ENCODE data around the gene MCC.

MCC gene

DNA sequence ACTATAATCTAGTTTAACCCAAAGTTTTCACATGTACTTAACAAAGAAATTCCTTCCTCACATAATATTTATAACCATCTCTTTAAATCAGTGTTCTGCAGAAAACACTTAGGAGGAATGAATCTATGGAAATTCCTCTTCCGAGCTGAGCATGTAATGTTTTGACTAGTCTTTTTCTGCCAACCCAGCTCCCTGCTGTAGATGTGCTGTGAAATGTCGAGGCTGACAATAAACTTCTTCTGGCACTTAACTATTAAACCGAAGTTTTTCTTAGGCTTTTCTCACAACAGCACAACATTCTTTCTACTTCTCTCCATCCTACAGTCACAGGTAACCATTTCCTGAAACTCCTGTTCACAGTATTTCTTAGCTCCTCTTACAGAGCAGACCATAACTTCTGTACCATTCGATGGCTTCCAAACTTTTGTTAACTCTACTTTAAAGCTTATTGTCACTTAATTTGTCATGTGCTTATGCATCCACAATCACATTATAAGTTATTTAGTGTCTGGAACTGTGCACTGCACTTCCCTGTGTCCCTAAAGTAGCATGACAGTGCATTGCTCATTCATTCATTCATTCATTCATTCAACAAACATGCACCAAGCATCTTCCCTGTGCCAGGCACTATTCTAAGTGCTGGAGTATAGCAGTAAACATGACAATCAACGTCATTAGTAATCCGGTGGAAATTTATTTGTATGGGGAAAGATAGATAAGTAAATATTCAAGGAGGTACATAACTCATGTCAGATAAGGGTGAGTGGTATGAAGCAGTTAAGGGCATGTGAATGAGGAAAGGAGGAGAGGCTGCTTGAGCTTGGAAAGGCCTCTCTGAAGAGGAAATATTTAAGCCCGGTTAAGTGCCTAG is 108.1 kb downstream of the MCC start (continued):
- TF ChIP-seq, protein P1, sequence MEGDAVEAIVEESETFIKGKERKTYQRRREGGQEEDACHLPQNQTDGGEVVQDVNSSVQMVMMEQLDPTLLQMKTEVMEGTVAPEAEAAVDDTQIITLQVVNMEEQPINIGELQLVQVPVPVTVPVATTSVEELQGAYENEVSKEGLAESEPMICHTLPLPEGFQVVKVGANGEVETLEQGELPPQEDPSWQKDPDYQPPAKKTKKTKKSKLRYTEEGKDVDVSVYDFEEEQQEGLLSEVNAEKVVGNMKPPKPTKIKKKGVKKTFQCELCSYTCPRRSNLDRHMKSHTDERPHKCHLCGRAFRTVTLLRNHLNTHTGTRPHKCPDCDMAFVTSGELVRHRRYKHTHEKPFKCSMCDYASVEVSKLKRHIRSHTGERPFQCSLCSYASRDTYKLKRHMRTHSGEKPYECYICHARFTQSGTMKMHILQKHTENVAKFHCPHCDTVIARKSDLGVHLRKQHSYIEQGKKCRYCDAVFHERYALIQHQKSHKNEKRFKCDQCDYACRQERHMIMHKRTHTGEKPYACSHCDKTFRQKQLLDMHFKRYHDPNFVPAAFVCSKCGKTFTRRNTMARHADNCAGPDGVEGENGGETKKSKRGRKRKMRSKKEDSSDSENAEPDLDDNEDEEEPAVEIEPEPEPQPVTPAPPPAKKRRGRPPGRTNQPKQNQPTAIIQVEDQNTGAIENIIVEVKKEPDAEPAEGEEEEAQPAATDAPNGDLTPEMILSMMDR (tag by site-specific recombination; IDR thresholded peaks at IDR 0.05) = no peak
- TF ChIP-seq OSR2 (tag by site-specific recombination; IDR thresholded peaks at IDR 0.05) (no peak), ZNF510 (tag by site-specific recombination; IDR thresholded peaks at IDR 0.05; ENCODE audit: insufficient replicate concordance) (no peak), SALL2 (tag by site-specific recombination; IDR thresholded peaks at IDR 0.05; ENCODE audit: borderline replicate concordance) (no peak)

DNA sequence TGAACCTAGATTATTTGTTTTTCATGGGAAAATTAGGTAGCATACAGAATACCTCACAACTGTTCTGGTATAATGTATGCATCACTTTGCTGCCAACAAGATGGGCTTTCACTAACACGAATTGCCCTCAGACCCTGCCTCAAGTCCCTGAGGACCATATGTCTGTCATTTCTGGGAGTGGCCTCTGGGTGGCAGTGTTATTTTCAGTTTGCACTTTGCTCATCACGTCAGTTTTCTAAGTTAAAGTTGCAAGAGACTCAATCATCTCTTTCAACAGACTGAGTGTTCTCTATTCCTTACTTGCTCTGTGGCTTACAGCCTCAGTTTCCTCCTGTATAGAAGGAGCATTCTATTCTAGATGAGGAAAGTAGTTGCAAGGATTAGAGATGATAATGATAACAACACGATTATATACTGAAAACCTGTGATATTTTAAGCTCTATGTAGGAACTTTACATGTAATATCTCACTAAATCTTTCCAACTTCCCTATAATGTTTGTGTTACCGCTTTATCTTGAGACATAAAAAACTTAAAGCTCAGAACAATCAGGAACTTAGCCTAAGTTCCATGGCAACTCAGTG is 109.2 kb downstream of the MCC start:
- H3K27ac ChIP-seq (ENCODE audit: extremely low read depth, low read depth, low read length) = no peak overlapping the region
- ChIA-PET CTCF (interaction anchor here (0.6 to 4.3 kb wide), 36 partner anchors 10 to 1486 kb away, joined by 3 to 57 read pairs (median 5); partner anchors contain the start of genes MCC and YTHDC2), POLR2A (no interaction called here)
- H3K4me1 ChIP-seq (ENCODE audit: control insufficient read depth, insufficient read depth, low read length) = no peaks in the 10 kb centered on the region
- H3K4me3 ChIP-seq (ENCODE audit: low read depth, low read length) = no peak overlapping the region
- no peaks in the 10 kb centered on the region for H3K9me3 ChIP-seq (ENCODE audit: control insufficient read depth, insufficient read depth, low read depth, low read length)
- TF ChIP-seq, protein P1 (tag by site-specific recombination; IDR thresholded peaks at IDR 0.05) = 0 out of 2 replicates have a peak, but pooled peaks have one; percentile 28
- TF ChIP-seq ZNF10 (tag by site-specific recombination; IDR thresholded peaks at IDR 0.05) (no peak), ZNF2 (tag by site-specific recombination; IDR thresholded peaks at IDR 0.05) (0 out of 2 replicates have a peak, but pooled peaks have one; percentile 25), ZNF664 (tag by site-specific recombination; IDR thresholded peaks at IDR 0.05) (peak; percentile 91), ZNF654 (tag by site-specific recombination; IDR thresholded peaks at IDR 0.05; ENCODE audit: low read depth) (peak; percentile 58), ZNF157 (tag by site-specific recombination; IDR thresholded peaks at IDR 0.05) (no peak)
- TF ChIP-seq, protein P2, sequence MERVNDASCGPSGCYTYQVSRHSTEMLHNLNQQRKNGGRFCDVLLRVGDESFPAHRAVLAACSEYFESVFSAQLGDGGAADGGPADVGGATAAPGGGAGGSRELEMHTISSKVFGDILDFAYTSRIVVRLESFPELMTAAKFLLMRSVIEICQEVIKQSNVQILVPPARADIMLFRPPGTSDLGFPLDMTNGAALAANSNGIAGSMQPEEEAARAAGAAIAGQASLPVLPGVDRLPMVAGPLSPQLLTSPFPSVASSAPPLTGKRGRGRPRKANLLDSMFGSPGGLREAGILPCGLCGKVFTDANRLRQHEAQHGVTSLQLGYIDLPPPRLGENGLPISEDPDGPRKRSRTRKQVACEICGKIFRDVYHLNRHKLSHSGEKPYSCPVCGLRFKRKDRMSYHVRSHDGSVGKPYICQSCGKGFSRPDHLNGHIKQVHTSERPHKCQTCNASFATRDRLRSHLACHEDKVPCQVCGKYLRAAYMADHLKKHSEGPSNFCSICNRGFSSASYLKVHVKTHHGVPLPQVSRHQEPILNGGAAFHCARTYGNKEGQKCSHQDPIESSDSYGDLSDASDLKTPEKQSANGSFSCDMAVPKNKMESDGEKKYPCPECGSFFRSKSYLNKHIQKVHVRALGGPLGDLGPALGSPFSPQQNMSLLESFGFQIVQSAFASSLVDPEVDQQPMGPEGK (tag by site-specific recombination; IDR thresholded peaks at IDR 0.05) = no peak
- TF ChIP-seq, protein P3, sequence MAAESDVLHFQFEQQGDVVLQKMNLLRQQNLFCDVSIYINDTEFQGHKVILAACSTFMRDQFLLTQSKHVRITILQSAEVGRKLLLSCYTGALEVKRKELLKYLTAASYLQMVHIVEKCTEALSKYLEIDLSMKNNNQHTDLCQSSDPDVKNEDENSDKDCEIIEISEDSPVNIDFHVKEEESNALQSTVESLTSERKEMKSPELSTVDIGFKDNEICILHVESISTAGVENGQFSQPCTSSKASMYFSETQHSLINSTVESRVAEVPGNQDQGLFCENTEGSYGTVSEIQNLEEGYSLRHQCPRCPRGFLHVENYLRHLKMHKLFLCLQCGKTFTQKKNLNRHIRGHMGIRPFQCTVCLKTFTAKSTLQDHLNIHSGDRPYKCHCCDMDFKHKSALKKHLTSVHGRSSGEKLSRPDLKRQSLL (tag by site-specific recombination; IDR thresholded peaks at IDR 0.05) = peak; percentile 55; the same call in 1 of the 2 replicates
- H3K36me3 ChIP-seq (ENCODE audit: control insufficient read depth in 2 of 2, insufficient read depth in 1 of 2, low read length in 2 of 2) = no peaks in the 10 kb centered on the region

DNA sequence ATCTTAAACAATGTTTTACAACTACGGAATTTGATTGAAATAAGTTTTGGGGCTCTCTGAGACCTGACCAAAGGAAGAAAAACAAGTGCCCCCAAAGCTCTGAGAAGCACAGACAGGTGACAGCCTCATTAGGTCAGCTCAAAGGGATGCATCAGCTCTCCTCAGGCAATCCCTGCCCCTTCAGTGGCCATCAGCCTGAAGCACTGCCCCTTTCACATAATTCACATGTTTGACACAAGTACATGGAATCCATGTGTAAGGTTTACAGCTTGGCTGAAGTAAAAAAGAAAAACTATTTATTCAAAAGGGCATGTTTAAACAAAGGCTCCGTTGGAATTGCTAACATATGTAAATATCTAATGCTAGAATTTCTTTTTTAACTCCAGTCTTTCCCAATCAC is 109.7 kb downstream of the MCC start:
- no peaks in the 10 kb centered on the region for H3K9me3 ChIP-seq (ENCODE audit: control insufficient read depth, insufficient read depth, low read depth, low read length)
- CTCF ChIA-PET = interaction anchor here (0.6 to 4.3 kb wide), 12 partner anchors 11 to 382 kb away, joined by 3 to 57 read pairs (median 6); partner anchors contain the start of gene YTHDC2
- POLR2A ChIA-PET = no interaction called here
- no peak overlapping the region for H3K27ac ChIP-seq (ENCODE audit: extremely low read depth, low read depth, low read length)
- H3K4me3 ChIP-seq (ENCODE audit: low read depth, low read length) = no peak overlapping the region
- no peaks in the 10 kb centered on the region for H3K36me3 ChIP-seq (ENCODE audit: control insufficient read depth in 2 of 2, insufficient read depth in 1 of 2, low read length in 2 of 2)
- no peaks in the 10 kb centered on the region for H3K4me1 ChIP-seq (ENCODE audit: control insufficient read depth, insufficient read depth, low read length)
- TF ChIP-seq ZNF169 (tag by site-specific recombination; IDR thresholded peaks at IDR 0.05) (no peak), ZNF391 (tag by site-specific recombination; IDR thresholded peaks at IDR 0.05; ENCODE audit: borderline replicate concordance, low read depth) (no peak), ZNF654 (tag by site-specific recombination; IDR thresholded peaks at IDR 0.05; ENCODE audit: low read depth) (no peak), ZNF529 (tag by site-specific recombination; IDR thresholded peaks at IDR 0.05; ENCODE audit: insufficient replicate concordance) (no peak), ZNF266 (tag by site-specific recombination; IDR thresholded peaks at IDR 0.05; ENCODE audit: low read depth) (no peak), ZNF791 (tag by site-specific recombination; IDR thresholded peaks at IDR 0.05) (no peak)
- TF ChIP-seq, protein P4, sequence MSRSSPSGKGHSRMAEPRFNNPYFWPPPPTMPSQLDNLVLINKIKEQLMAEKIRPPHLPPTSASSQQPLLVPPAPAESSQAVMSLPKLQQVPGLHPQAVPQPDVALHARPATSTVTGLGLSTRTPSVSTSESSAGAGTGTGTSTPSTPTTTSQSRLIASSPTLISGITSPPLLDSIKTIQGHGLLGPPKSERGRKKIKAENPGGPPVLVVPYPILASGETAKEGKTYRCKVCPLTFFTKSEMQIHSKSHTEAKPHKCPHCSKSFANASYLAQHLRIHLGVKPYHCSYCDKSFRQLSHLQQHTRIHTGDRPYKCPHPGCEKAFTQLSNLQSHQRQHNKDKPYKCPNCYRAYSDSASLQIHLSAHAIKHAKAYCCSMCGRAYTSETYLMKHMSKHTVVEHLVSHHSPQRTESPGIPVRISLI (tag by site-specific recombination; IDR thresholded peaks at IDR 0.05) = no peak
- TF ChIP-seq, protein P5, sequence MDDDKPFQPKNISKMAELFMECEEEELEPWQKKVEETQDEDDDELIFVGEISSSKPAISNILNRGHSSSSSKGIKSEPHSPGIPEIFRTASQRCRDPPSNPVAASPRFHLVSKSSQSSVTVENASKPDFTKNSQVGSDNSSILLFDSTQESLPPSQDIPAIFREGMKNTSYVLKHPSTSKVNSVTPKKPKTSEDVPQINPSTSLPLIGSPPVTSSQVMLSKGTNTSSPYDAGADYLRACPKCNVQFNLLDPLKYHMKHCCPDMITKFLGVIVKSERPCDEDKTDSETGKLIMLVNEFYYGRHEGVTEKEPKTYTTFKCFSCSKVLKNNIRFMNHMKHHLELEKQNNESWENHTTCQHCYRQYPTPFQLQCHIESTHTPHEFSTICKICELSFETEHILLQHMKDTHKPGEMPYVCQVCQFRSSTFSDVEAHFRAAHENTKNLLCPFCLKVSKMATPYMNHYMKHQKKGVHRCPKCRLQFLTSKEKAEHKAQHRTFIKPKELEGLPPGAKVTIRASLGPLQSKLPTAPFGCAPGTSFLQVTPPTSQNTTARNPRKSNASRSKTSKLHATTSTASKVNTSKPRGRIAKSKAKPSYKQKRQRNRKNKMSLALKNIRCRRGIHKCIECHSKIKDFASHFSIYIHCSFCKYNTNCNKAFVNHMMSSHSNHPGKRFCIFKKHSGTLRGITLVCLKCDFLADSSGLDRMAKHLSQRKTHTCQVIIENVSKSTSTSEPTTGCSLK (tag by site-specific recombination; IDR thresholded peaks at IDR 0.05) = no peak
